LNCaP clone FGC (cell line): ENCODE measurements around the gene ADGRG3.

Experiments used
- DNase-seq: peaks from one replicate; pipeline ENCODE4 v3.0.0-alpha.2; 2011; ENCODE audit warnings: low read depth
- H3K4me3 ChIP-seq: 2 replicates; pipeline ENCODE4 v1.5.1; 2011; ENCODE audit warnings: mild to moderate bottlenecking, low read depth, low read length, control low read depth
- TF ChIP-seq, protein P1 (sequence below): IDR thresholded peaks from 2 replicates; pipeline ENCODE4 v1.5.1; 2012; ENCODE audit warnings: mild to moderate bottlenecking; ENCODE audit not compliant: control insufficient read depth, insufficient read depth; ENCODE audit errors: extremely low read depth

The ADGRG3 gene

DNA sequence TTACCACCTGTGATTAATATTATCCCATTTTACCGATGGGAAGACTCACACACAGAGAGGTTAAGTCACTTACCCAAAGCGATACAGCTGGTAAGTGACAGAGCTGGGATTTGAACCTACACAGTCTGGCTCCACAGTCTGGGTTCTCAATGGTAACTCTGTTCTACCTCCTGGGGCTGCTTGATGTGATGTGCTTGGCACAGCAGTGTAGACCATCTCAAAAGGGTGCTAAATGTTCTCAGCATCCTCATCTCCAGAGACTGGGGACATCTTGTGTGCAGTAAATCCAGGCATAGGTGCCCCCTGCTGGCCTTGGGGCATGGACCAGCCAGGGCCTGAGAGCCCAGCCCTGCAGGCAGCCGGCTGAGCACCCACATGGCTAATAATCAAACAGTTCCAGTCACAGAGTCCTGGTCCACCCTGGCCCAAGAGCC, 52.1 kb downstream of the ADGRG3 start:
- TF ChIP-seq, protein P1, sequence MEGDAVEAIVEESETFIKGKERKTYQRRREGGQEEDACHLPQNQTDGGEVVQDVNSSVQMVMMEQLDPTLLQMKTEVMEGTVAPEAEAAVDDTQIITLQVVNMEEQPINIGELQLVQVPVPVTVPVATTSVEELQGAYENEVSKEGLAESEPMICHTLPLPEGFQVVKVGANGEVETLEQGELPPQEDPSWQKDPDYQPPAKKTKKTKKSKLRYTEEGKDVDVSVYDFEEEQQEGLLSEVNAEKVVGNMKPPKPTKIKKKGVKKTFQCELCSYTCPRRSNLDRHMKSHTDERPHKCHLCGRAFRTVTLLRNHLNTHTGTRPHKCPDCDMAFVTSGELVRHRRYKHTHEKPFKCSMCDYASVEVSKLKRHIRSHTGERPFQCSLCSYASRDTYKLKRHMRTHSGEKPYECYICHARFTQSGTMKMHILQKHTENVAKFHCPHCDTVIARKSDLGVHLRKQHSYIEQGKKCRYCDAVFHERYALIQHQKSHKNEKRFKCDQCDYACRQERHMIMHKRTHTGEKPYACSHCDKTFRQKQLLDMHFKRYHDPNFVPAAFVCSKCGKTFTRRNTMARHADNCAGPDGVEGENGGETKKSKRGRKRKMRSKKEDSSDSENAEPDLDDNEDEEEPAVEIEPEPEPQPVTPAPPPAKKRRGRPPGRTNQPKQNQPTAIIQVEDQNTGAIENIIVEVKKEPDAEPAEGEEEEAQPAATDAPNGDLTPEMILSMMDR, result peak; percentile 80
- no peak overlapping the region for H3K4me3 ChIP-seq
- DNase-seq, result no peak

DNA sequence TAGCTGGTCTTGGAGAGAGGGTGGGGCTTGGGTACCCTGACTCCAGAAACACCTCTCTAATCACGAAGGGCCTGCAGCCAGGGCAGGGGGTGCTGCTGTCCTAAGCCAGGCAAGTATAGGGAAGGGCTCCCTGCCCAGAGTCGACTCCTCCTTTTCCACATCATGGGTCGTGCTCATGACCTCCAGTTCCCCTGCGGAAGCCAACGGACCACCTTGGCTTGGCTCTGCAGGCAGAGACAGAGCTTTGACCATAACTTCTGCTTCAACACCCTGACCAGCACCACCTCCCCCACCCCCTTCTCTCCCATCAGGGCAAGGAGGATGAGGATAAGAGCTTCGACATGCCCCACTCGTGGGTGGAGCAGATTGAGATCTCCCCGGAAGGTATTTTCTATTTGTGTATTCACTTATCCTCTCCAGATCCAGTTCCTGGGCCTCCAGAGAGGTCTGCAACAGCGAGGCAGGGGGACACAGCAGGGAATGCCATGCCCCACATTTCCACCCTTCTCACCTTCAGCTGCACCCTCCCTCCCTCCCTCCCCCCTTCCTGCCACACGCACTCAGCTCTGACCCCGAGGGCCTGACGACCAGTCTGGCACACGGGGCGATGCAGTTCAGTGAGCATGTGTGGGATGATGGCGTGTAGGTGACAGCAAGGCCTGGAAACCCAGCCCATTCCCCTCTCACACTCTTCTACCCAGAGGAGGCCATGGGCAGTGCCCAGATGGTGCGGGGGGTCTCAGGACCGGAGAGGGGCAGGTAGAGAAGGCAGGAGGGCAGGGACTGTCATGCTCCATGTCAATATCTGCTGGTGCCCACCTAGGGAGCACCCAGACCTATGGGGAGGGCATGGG, 53.5 kb downstream of the ADGRG3 start:
- no peak for DNase-seq
- TF ChIP-seq, protein P1, result no peak
- no peak overlapping the region for H3K4me3 ChIP-seq

DNA sequence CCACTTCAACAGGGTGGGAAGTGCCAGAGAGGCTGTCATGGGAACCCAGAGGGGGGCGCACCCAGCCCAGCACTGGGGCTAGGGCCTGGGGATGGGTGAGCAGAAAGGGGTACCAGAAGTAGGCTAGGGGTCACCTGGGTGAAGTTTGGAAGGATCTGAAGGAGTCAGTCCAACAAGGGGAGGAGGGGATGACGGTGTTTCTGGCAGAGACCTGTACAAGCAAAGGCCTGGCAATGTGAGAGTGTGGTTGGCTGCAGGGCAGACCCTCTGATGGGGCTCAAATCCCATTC, 54.0 kb downstream of the ADGRG3 start:
- DNase-seq, result no peak
- no peak overlapping the region for H3K4me3 ChIP-seq
- TF ChIP-seq, protein P1, result no peak

DNA sequence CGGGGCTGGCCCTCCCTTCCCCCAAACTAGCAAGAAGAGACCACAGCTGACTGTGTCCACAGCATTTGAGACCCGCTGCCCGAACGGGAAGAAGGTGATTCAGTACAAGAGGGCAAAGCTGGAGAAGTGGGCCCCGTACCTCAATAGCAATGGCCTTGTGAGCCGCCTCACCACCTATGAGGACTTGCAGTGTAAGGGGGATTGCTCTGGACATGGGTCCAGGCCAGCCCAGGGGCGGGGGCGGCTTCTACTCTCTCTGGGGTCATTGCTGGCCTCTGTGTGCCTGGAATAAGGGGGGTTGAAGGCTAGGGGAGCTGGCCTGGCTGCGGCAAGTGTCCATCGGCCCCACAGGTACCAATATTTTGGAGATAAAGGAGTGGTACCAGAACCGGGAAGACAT, 54.5 kb downstream of the ADGRG3 start:
- DNase-seq, result no peak
- TF ChIP-seq, protein P1, result no peak
- no peak overlapping the region for H3K4me3 ChIP-seq

DNA sequence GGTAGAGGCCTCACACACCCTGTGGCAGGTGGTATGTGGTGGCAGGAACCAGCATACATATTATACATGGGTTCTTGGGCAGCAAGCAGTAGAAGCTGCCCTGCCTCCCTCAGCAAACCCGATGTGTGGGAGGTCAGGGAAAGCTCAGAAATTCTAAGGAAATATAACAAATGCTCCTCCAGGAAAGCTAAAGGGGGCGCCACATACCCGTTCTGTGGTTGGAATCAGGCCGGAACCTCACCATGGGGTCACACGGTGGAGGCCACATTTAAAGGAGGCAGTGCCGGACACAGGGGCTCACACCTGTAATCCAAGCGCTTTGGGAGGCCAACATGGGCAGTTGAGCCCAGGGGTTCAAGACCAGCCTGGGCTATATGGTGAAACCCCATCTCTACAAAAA, 55.1 kb downstream of the ADGRG3 start:
- H3K4me3 ChIP-seq, result no peak overlapping the region
- DNase-seq, result no peak
- TF ChIP-seq, protein P1, result no peak

DNA sequence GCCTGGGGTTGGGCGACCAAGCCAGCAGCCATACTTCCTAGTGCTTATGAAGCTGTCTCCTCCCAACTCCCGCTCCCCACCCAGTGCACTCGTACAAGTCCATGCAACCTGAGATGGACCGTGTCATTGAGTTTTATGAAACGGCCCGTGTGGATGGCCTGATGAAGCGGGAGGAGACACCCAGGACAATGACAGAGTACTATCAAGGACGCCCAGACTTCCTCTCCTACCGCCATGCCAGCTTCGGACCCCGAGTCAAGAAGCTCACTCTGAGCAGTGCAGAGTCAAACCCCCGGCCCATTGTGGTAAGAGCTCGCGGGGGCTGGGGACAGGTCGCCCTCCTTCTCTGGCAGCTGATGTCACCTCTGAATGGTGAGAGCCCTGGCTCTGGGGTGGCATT, 56.4 kb downstream of the ADGRG3 start:
- TF ChIP-seq, protein P1, result no peak
- H3K4me3 ChIP-seq, result no peak overlapping the region
- no peak for DNase-seq

DNA sequence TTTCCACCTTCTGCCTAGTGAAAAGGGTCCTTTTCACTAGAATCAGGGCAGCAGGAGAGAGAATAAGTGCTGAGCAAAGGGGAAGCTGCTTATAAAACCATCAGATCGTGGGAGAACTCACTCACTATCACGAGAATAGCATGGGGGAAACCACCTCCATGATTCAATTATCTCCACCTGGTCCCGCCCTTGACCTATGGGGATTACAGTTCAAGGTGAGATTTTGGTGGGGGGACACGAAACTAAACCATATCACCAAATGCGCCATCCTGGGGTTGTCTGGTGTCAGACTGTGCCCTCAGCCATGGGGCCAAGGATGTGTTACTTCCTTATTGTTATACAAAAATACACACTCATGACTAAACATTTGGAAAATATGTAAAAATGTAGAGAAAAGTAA, 57.0 kb downstream of the ADGRG3 start:
- DNase-seq, result no peak
- no peak overlapping the region for H3K4me3 ChIP-seq
- TF ChIP-seq, protein P1, result no peak
